Measurements from ENCODE around the gene SLC15A1.
"Not testable (repeated sequence)": the region's sequence is repeated elsewhere in the genome, so short reads cannot be mapped to it uniquely, and the experiment has no call there.

The SLC15A1 gene

GRCh38 chr13:98652276-98652675 is 100.2 kb downstream of the SLC15A1 start:
- FAIRE-seq: no peak

- FAIRE-seq: no peak
Measured at GRCh38 chr13:98651744-98652143, 100.7 kb downstream of the SLC15A1 start.

GRCh38 chr13:98650396-98651107 is 101.9 kb downstream of the SLC15A1 start:
- FAIRE-seq: no peak

- FAIRE-seq: no peak
Measured at GRCh38 chr13:98649861-98650260, 102.6 kb downstream of the SLC15A1 start.

GRCh38 chr13:98648686-98649085 is 103.8 kb downstream of the SLC15A1 start:
- no peak for FAIRE-seq

- FAIRE-seq: no peak
Measured at GRCh38 chr13:98648141-98648540, 104.3 kb downstream of the SLC15A1 start.

GRCh38 chr13:98647121-98647520 is 105.4 kb downstream of the SLC15A1 start:
- no peak for FAIRE-seq

- no peak for FAIRE-seq
Measured at GRCh38 chr13:98643479-98643878, 109.0 kb downstream of the SLC15A1 start.

GRCh38 chr13:98641075-98641474 is 111.4 kb downstream of the SLC15A1 start:
- no peak for FAIRE-seq

- FAIRE-seq: not testable (repeated sequence)
Measured at GRCh38 chr13:98639785-98640184, 112.7 kb downstream of the SLC15A1 start.

GRCh38 chr13:98638352-98638751 is 114.1 kb downstream of the SLC15A1 start:
- not testable (repeated sequence) for FAIRE-seq
